Measurements from ENCODE around the gene EHBP1. TPM values are rescaled to one million over a fixed set of nuclear protein-coding genes. Genes with fewer than 3 reads are reported as not detected.

The EHBP1 gene
- total RNA-seq, 1 experiment from 2014 or later, result 32.1 TPM

GRCh38 chr2:63092401-63092800, 386.9 kb downstream of the EHBP1 start:
- no peaks in the 10 kb centered on the region for H3K4me1 ChIP-seq (ENCODE audit: insufficient read depth, low read length, poor library complexity, severe bottlenecking)
- no TSS peak for BruUV-seq (replicated peaks)
- H3K9me3 ChIP-seq (ENCODE audit: low read depth, low read length, poor library complexity, severe bottlenecking), result no peaks in the 10 kb centered on the region
- H3K36me3 ChIP-seq (ENCODE audit: insufficient read depth, low read length, poor library complexity, severe bottlenecking), result no peaks in the 10 kb centered on the region
- CTCF ChIA-PET, result no interaction called here
- intact Hi-C loops (cut with micrococcal nuclease; ENCODE audit: unreplicated experiment), result no loop called here
- POLR2A ChIA-PET (ENCODE audit: low non-redundant PET), result no interaction called here
- no peak for TF ChIP-seq CTCF (conservative IDR thresholded peaks at IDR 0.05; ENCODE audit: low read depth, low read length)
- TF ChIP-seq EZH2 (IDR thresholded peaks at IDR 0.05; ENCODE audit: borderline replicate concordance, low read depth, low read length, poor library complexity, severe bottlenecking), result no peak
- no peak overlapping the region for H3K4me3 ChIP-seq (ENCODE audit: low read depth, low read length, poor library complexity, severe bottlenecking)
- no peak for DNase-seq (ENCODE audit: low spot score)
- H3K27me3 ChIP-seq (replicated peaks; ENCODE audit: insufficient read depth, low read depth, low read length, poor library complexity), result no peaks in the 10 kb centered on the region
- no peak overlapping the region for H3K27ac ChIP-seq (ENCODE audit: low read depth, low read length, poor library complexity, severe bottlenecking)

GRCh38 chr2:63092857-63093256, 387.3 kb downstream of the EHBP1 start:
- no peak overlapping the region for H3K27ac ChIP-seq (ENCODE audit: low read depth, low read length, poor library complexity, severe bottlenecking)
- no peak overlapping the region for H3K4me3 ChIP-seq (ENCODE audit: low read depth, low read length, poor library complexity, severe bottlenecking)
- DNase-seq (ENCODE audit: low spot score), result no peak
- POLR2A ChIA-PET (ENCODE audit: low non-redundant PET), result no interaction called here
- H3K27me3 ChIP-seq (replicated peaks; ENCODE audit: insufficient read depth, low read depth, low read length, poor library complexity), result no peaks in the 10 kb centered on the region
- H3K4me1 ChIP-seq (ENCODE audit: insufficient read depth, low read length, poor library complexity, severe bottlenecking), result no peaks in the 10 kb centered on the region
- no peaks in the 10 kb centered on the region for H3K36me3 ChIP-seq (ENCODE audit: insufficient read depth, low read length, poor library complexity, severe bottlenecking)
- CTCF ChIA-PET, result no interaction called here
- H3K9me3 ChIP-seq (ENCODE audit: low read depth, low read length, poor library complexity, severe bottlenecking), result no peaks in the 10 kb centered on the region
- no TSS peak for BruUV-seq (replicated peaks)
- TF ChIP-seq EZH2 (IDR thresholded peaks at IDR 0.05; ENCODE audit: borderline replicate concordance, low read depth, low read length, poor library complexity, severe bottlenecking), result no peak
- no peak for TF ChIP-seq CTCF (conservative IDR thresholded peaks at IDR 0.05; ENCODE audit: low read depth, low read length)
- intact Hi-C loops (cut with micrococcal nuclease; ENCODE audit: unreplicated experiment), result no loop called here

- Histone ChIP-seq H3K9me3 (ENCODE audit: low read depth, low read length, poor library complexity, severe bottlenecking) (no peaks in the 10 kb centered on the region), H3K36me3 (ENCODE audit: insufficient read depth, low read length, poor library complexity, severe bottlenecking) (no peaks in the 10 kb centered on the region), H3K4me1 (ENCODE audit: insufficient read depth, low read length, poor library complexity, severe bottlenecking) (no peaks in the 10 kb centered on the region), H3K27ac (ENCODE audit: low read depth, low read length, poor library complexity, severe bottlenecking) (no peak overlapping the region), H3K27me3 (replicated peaks; ENCODE audit: insufficient read depth, low read depth, low read length, poor library complexity) (no peaks in the 10 kb centered on the region), H3K4me3 (ENCODE audit: low read depth, low read length, poor library complexity, severe bottlenecking) (no peak overlapping the region)
- DNase-seq (ENCODE audit: low spot score), result no peak
- intact Hi-C loops (cut with micrococcal nuclease; ENCODE audit: unreplicated experiment), result no loop called here
- POLR2A ChIA-PET (ENCODE audit: low non-redundant PET), result no interaction called here
- TF ChIP-seq EZH2 (IDR thresholded peaks at IDR 0.05; ENCODE audit: borderline replicate concordance, low read depth, low read length, poor library complexity, severe bottlenecking) (no peak), CTCF (conservative IDR thresholded peaks at IDR 0.05; ENCODE audit: low read depth, low read length) (no peak)
- BruUV-seq (replicated peaks), result no TSS peak
- CTCF ChIA-PET, result no interaction called here
These were observed 388.0 kb downstream of the EHBP1 start for GRCh38 chr2:63093502-63093901.

Other genes with a start within 250 kb of the EHBP1 start
- 1.5 and 1.9 TPM in 2 replicates for gene TMEM17, start 199.5 kb upstream of the EHBP1 start, total RNA-seq (2021)